AG08396 (cell line): ENCODE data around the gene DISP3.

Experiments
- DNase-seq: peaks from one replicate; pipeline ENCODE4 v3.0.0; 2012; ENCODE audit warnings: low spot score, mixed read lengths

DISP3 gene

GRCh38 chr1:11478571-11479374, at the start of gene DISP3:
DISP3 (plus strand) TSS chr1:11479155; CDS start chr1:11500993, 21,838 bp downstream.
- DNase-seq = peak; percentile 93

GRCh38 chr1:11429226-11429625, 49.7 kb upstream of the DISP3 start:
- DNase-seq = no peak

GRCh38 chr1:11429935-11430334, 49.0 kb upstream of the DISP3 start:
- no peak for DNase-seq

- DNase-seq = no peak
Measured at GRCh38 chr1:11431941-11432507, 46.9 kb upstream of the DISP3 start.

GRCh38 chr1:11432526-11432925, 46.4 kb upstream of the DISP3 start:
- no peak for DNase-seq

GRCh38 chr1:11434501-11434900, 44.5 kb upstream of the DISP3 start:
- DNase-seq = no peak

- DNase-seq = no peak
Measured at GRCh38 chr1:11434926-11435325, 44.0 kb upstream of the DISP3 start.

- DNase-seq = no peak
Measured at GRCh38 chr1:11438996-11439395, 40.0 kb upstream of the DISP3 start.

GRCh38 chr1:11441211-11441952, 37.6 kb upstream of the DISP3 start:
- DNase-seq = no peak

GRCh38 chr1:11443043-11443442, 35.9 kb upstream of the DISP3 start:
- DNase-seq = no peak

- DNase-seq = no peak
Measured at GRCh38 chr1:11443961-11444658, 34.8 kb upstream of the DISP3 start.

GRCh38 chr1:11444907-11445306, 34.0 kb upstream of the DISP3 start:
- DNase-seq = no peak

GRCh38 chr1:11447903-11448302, 31.1 kb upstream of the DISP3 start:
- DNase-seq = no peak

- no peak for DNase-seq
Measured at GRCh38 chr1:11448373-11449099, 30.4 kb upstream of the DISP3 start.

- no peak for DNase-seq
Measured at GRCh38 chr1:11449100-11449403, 29.9 kb upstream of the DISP3 start.

- no peak for DNase-seq
Measured at GRCh38 chr1:11450310-11450709, 28.6 kb upstream of the DISP3 start.

- no peak for DNase-seq
Measured at GRCh38 chr1:11453742-11454491, 25.0 kb upstream of the DISP3 start.

- DNase-seq = no peak
Measured at GRCh38 chr1:11455967-11456570, 22.9 kb upstream of the DISP3 start.

GRCh38 chr1:11456965-11457364, 22.0 kb upstream of the DISP3 start:
- no peak for DNase-seq

GRCh38 chr1:11458811-11459275, 20.1 kb upstream of the DISP3 start:
- no peak for DNase-seq
